ENCODE measurements around the gene GPR17.

DNA sequence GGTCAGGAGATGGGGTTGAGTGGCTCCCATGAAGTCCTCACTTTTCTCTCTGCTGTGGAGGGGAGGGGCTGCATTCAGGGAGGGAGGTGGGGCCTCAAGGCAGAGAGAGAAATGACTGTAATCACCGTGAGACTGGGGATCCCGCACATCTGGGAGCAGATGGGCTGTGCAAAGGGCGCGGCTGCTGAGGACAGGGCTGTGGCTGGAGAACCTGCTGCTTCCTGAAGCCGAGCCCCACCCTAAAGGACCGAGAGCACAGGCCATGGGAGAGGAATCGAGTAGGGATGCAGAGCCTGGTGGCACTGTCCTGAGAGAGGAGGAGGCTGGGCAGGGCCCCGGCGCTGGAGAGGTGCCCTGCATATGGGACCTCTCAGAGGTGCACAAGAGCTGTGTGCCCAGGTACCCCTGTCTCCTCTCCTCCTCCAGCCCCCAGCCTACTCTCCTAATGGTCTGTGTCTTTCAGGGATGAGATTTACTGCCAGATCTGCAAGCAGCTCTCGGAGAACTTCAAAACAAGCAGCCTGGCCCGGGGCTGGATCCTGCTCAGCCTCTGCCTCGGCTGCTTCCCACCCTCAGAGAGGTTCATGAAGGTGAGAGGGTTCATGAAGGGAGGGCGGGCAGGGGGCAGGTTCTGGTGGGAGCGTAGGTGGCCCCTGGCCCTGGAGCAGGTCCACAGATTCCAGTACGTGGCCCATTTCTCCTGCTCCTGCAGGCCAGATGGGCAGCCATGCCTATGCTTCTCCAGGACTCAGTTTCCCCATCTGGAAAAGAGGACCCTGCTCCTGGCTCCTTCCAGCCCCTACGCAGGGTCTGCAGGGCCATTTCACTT lies 25.9 kb upstream of the GPR17 start:
- TF ChIP-seq, protein P1, sequence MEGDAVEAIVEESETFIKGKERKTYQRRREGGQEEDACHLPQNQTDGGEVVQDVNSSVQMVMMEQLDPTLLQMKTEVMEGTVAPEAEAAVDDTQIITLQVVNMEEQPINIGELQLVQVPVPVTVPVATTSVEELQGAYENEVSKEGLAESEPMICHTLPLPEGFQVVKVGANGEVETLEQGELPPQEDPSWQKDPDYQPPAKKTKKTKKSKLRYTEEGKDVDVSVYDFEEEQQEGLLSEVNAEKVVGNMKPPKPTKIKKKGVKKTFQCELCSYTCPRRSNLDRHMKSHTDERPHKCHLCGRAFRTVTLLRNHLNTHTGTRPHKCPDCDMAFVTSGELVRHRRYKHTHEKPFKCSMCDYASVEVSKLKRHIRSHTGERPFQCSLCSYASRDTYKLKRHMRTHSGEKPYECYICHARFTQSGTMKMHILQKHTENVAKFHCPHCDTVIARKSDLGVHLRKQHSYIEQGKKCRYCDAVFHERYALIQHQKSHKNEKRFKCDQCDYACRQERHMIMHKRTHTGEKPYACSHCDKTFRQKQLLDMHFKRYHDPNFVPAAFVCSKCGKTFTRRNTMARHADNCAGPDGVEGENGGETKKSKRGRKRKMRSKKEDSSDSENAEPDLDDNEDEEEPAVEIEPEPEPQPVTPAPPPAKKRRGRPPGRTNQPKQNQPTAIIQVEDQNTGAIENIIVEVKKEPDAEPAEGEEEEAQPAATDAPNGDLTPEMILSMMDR (conservative IDR thresholded peaks at IDR 0.05 in 1 of 2, IDR thresholded peaks at IDR 0.05 in 1 of 2; ENCODE audit: low read depth in 1 of 2, low read length in 2 of 2), result no peak
- no peak for TF ChIP-seq EZH2 (IDR thresholded peaks at IDR 0.05; ENCODE audit: low read length, missing control alignments)
